Midbrain (tissue), 1 donor: Measurements from ENCODE around the gene RNF217.
"Not testable (repeated sequence)": the region's sequence is repeated elsewhere in the genome, so short reads cannot be mapped to it uniquely, and the experiment has no call there.

Experiments used
- DNase-seq: peaks from one replicate; lab custom pipeline; 2025; lab: John Stamatoyannopoulos, UW

Gene RNF217

DNA sequence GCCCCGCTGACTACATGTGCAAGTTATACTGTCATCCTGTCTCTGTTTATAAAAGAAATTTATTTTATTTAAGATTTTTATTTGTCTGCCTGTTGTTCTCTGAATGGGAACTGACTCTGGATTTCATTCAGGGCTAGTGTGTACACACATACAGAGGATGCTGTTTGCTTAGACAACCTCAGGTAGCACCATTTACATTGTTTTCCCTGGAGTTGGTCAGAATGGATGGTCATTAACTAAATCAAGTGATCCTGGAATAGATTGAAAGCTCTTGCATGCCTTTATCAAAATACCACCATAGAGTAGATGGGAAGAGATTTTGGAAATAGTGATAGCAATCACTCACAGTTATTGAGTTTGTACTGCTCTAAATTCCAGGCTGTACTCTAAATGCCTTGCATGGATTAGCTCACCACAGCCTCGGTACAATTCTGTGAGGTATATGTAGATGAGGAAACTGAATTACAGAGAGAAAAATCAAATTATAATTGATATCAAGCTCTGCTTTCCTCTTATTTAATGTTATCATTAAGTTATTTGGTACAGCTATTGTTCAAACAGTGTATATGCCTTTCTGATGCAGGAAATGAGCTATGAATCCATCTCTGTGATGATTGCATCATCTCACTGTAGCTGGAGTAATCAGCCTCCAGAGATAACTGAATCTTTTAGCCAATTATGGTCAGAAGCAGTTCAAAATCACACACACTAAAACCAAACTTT is 51.9 kb downstream of the RNF217 start:
- no peak for DNase-seq

- no peak for DNase-seq
These were observed 52.4 kb downstream of the RNF217 start for GRCh38 chr6:125014661-125014957.

GRCh38 chr6:125015152-125015551 is 52.9 kb downstream of the RNF217 start:
- no peak for DNase-seq

- no peak for DNase-seq
These were observed 55.9 kb downstream of the RNF217 start for GRCh38 chr6:125018136-125018535.

DNA sequence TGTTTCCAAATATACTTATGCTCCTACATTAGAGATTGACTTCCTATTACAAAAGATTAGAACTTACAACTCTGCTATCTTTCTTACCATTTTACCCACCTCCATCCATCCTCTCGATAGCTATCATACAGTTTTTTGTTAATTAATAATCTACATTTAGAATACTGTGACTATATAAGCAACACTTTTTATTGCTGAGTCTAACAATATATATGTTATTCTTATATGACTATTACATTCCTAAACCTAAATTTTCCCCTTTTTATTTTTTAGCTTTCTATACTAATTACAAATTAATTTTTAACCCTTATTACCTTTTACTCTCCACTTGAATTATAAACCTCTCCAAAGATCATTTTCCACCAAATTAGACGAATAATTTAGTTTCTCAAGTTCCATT is 57.0 kb downstream of the RNF217 start:
- DNase-seq = no peak

DNA sequence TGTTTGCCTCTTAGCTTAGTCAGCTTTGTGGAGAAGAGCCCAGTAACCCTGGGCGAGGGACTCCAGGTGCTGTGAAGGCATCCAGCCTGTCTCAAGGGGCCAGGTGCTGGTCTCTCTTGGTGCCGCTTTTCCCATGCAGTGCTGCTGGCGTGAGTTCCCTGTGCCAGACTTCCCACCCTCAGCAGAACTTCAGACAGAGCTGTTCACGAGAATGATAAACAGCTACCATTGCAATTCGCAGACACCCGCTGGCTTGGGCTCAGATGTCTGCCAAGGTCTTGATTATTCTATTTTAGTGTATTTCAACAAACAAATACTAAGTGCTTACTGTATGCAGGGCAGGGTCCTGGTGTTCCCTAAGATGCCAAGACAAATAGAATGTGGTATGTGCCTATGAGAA is 57.7 kb downstream of the RNF217 start:
- no peak for DNase-seq

- DNase-seq = no peak
These were observed 58.1 kb downstream of the RNF217 start for GRCh38 chr6:125020385-125020784.

GRCh38 chr6:125022391-125022989 is 60.3 kb downstream of the RNF217 start:
- no peak for DNase-seq

DNA sequence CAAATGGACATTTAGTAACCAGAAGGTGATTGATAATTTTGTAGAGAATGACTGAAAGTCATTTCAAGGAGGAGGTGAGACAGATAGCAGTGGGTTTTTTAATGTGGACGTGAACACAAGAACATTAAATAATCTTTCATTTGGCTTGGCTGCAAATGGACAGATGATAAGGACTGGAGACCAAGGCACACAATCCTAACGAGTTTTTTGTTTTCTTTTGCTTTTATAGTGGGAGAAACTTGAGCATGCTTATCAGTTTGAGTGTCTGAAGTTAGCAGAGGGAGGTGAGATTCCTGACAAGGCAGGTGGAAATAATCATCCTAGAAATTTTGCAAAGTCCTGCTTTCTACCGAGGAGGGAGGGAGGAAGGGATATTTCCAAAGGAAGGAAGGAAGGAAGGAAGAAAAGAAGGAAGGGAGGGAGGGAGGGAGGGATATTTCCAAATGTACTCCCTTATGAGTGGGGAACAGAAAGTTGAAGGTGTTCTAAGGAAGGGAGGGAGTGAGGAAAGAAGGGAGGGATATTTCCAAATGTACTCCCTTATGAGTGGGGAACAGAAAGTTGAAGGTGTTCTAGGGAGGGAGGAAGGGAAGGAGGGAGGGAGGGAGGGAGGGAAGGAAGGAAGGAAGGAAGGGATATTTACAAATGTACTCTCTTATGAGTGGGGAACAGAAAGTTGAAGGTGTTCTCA is 63.1 kb downstream of the RNF217 start:
- DNase-seq = no peak

- DNase-seq = no peak
These were observed 65.0 kb downstream of the RNF217 start for GRCh38 chr6:125027287-125027686.

DNA sequence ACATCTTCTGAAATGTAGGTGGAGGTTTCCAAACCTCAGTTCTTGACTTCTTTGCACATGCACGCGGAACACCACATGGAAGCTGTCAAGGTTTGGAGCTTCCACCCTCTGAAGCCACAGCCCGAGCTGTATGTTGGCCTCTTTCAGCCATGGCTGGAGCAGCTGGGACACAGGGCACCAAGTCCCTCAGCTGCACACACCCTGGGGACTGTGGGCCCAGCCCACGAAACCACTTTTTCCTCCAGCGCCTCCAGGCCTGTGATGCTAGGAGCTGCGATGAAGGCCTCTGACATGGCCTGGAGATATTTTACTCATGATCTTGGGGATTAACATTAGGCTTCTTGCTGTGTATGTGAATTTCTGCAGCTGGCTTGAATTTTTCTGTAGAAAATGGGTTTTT is 68.7 kb downstream of the RNF217 start:
- no peak for DNase-seq

DNA sequence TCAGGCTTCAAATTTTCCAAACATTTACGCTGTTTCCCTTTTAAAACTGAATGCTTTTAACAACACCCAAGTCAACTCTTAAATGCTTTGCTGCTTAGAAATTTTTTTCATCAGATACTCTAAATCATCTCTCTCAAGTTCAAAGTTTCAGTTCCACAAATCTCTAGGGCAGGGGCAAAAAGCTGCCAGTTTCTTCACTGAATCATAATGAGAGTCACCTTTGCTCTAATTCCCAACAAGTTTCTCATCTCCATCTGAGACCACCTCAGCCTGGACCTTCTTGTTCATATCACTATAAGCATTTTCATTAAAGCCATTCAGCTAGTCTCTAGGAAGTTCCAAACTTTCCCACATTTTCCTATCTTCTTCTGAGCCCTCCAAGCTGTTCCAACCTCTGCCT is 69.1 kb downstream of the RNF217 start:
- DNase-seq = no peak

GRCh38 chr6:125034929-125035328 is 72.7 kb downstream of the RNF217 start:
- not testable (repeated sequence) for DNase-seq

GRCh38 chr6:125036486-125036885 is 74.2 kb downstream of the RNF217 start:
- DNase-seq = not testable (repeated sequence)

- DNase-seq = no peak
These were observed 75.6 kb downstream of the RNF217 start for GRCh38 chr6:125037827-125038226.

DNA sequence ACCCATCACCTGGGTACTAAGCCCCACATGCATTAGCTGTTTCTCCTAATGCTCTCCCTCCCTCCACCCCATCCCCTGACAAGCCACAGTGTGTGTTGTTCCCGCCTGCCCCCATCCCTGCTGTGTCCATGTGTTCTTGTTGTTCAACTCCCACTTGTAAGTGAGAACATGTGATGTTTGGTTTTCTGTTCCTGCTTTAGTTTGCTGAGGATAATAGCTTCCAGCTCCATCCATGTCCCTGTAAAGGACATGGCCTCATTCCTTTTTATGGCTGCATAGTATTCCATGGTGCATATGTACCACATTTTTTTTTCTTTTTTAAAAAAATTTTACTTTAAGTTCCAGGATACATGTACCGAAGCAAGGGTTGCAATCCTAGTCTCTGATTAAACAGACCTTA is 76.7 kb downstream of the RNF217 start:
- DNase-seq = no peak

DNA sequence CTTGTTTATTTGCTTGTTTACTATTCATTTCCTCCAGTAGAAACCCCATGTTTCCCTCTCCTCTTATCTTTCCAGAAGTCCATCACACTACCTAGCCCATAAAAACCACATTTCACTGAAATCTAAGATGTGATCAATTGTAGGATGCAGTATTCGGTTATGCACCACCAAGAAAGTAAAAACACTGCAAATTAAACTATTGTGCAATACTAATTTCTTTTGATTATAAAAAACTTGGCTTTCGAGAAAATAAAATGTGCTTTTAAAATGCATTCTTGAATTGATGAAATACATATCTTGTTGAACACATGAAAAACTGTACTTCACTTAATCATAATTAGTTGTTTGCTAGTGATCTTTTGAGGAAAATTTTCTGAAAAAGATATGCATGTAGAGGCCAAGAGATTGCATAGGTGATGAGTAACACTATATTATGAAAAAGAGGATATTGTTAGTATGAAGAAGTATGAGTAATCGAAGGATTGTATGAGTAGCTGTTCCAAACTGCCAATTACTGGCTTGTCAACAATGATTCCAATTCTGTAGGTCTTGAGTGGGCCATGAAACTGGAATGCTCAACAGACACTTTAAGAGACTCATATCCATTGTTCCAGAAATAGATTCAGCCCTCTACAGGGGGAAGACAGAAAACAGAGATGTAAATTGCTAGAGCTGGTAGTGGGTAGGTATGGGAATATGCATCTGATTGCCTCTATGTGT is 79.7 kb downstream of the RNF217 start:
- DNase-seq = no peak

GRCh38 chr6:125044066-125044465 is 81.8 kb downstream of the RNF217 start:
- DNase-seq = no peak

DNA sequence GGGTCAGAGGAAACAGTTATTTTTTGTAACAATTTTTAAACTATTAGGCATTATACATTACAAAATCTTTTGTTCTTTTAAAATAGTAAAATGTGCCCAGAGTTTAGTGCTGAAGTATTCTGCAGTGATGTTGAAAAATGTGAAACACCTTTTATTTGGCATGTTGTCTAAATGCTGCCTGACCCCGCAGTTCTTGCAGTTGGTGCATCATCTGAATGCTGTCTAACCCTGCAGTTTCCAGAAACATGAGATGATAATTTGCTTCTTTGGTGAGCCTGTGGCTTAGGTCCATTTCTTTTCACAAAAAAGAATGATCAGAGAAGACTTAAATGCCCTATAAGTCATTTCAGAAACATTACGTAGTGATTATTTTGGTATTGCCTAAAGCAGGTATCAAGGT is 82.4 kb downstream of the RNF217 start:
- DNase-seq = no peak

GRCh38 chr6:125046107-125046925 is 84.1 kb downstream of the RNF217 start:
- DNase-seq = no peak

DNA sequence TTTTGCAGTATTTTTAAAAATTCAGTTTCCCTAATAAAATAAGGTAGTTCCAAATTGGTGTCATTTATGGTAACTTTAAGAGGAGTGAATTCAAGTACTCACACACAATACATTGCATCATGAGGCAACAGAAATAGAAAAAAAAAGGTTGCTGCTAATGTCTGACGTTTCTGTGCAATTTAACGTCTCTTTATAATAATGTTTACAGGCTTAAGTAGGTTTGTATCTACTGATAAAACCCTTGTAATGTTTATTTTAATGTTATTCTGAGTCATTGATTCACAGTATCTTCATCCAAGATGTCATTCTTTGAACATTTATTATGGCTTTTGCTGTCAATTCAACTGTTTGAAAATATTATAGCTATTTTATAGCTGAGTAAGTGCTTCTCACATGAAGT is 86.0 kb downstream of the RNF217 start:
- DNase-seq = no peak
